ENCODE measurements around the gene MIEN1. TPM values are rescaled to one million over a fixed set of nuclear protein-coding genes. Genes with fewer than 3 reads are reported as not detected.

Gene MIEN1
- total and polyA plus RNA-seq, 2 of the 13 experiments (the other 11 are each of a cell fraction or from before 2014, with no cell fraction given): 40.6 to 56.6 TPM

DNA sequence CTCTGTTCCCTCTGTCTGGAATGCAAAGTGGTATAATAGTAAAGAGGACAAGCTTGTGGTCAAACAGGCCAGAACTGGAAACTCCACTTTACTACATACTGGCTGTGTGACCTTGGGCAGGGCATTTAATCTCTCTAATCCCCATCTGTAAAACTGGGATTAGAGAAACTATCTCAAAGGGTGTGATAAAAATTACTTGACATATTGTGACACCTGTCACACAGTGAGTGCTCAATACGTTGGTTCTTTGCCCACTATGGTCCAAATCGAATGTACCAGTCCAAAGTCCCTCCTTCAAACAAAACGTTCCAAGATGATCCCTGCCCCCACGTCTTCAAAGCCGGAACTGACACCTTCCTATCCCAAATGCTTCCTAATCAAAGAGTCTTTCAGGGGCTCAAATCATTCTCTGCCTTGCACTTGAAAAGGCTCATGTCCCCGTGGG lies 43.2 kb downstream of the MIEN1 start (continued):
- TF ChIP-seq, protein P1, sequence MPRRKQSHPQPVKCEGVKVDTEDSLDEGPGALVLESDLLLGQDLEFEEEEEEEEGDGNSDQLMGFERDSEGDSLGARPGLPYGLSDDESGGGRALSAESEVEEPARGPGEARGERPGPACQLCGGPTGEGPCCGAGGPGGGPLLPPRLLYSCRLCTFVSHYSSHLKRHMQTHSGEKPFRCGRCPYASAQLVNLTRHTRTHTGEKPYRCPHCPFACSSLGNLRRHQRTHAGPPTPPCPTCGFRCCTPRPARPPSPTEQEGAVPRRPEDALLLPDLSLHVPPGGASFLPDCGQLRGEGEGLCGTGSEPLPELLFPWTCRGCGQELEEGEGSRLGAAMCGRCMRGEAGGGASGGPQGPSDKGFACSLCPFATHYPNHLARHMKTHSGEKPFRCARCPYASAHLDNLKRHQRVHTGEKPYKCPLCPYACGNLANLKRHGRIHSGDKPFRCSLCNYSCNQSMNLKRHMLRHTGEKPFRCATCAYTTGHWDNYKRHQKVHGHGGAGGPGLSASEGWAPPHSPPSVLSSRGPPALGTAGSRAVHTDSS (CRISPR knock-in tag; conservative IDR thresholded peaks at IDR 0.05): no peak
- TF ChIP-seq, protein P2, sequence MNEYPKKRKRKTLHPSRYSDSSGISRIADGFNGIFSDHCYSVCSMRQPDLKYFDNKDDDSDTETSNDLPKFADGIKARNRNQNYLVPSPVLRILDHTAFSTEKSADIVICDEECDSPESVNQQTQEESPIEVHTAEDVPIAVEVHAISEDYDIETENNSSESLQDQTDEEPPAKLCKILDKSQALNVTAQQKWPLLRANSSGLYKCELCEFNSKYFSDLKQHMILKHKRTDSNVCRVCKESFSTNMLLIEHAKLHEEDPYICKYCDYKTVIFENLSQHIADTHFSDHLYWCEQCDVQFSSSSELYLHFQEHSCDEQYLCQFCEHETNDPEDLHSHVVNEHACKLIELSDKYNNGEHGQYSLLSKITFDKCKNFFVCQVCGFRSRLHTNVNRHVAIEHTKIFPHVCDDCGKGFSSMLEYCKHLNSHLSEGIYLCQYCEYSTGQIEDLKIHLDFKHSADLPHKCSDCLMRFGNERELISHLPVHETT (CRISPR knock-in tag; conservative IDR thresholded peaks at IDR 0.05): 0 out of 2 replicates have a peak, but pooled peaks have one; percentile 53
- no peak for TF ChIP-seq GABPB1 (CRISPR knock-in tag; IDR thresholded peaks at IDR 0.05)
- 0 out of 2 replicates have a peak, but pooled peaks have one; percentile 5 for TF ChIP-seq BHLHE40 (IDR thresholded peaks at IDR 0.05; ENCODE audit: low read length)
- no peak for TF ChIP-seq FOXA1 (IDR thresholded peaks at IDR 0.05)
- TF ChIP-seq FOXA1 (CRISPR knock-in tag; IDR thresholded peaks at IDR 0.05): peak; percentile 33; the same call in 1 of the 2 replicates
- TF ChIP-seq, protein P3, sequence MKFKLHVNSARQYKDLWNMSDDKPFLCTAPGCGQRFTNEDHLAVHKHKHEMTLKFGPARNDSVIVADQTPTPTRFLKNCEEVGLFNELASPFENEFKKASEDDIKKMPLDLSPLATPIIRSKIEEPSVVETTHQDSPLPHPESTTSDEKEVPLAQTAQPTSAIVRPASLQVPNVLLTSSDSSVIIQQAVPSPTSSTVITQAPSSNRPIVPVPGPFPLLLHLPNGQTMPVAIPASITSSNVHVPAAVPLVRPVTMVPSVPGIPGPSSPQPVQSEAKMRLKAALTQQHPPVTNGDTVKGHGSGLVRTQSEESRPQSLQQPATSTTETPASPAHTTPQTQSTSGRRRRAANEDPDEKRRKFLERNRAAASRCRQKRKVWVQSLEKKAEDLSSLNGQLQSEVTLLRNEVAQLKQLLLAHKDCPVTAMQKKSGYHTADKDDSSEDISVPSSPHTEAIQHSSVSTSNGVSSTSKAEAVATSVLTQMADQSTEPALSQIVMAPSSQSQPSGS (CRISPR knock-in tag; IDR thresholded peaks at IDR 0.05): 0 out of 2 replicates have a peak, but pooled peaks have one; percentile 31
- no peak for TF ChIP-seq NFYC (CRISPR knock-in tag; IDR thresholded peaks at IDR 0.05)
- TF ChIP-seq MEIS1 (CRISPR knock-in tag; IDR thresholded peaks at IDR 0.05; ENCODE audit: borderline replicate concordance): peak; percentile 3; the same call in 1 of the 2 replicates
- no peak for TF ChIP-seq TCF12 (IDR thresholded peaks at IDR 0.05)
- no peak for TF ChIP-seq TCF12 (CRISPR knock-in tag; IDR thresholded peaks at IDR 0.05)
- peak; percentile 71 for TF ChIP-seq TCF7 (IDR thresholded peaks at IDR 0.05; ENCODE audit: low read depth)
- no peak for TF ChIP-seq SOX6 (IDR thresholded peaks at IDR 0.05)
- TF ChIP-seq SOX6 (CRISPR knock-in tag; IDR thresholded peaks at IDR 0.05): peak; percentile 81
- TF ChIP-seq, protein P4, sequence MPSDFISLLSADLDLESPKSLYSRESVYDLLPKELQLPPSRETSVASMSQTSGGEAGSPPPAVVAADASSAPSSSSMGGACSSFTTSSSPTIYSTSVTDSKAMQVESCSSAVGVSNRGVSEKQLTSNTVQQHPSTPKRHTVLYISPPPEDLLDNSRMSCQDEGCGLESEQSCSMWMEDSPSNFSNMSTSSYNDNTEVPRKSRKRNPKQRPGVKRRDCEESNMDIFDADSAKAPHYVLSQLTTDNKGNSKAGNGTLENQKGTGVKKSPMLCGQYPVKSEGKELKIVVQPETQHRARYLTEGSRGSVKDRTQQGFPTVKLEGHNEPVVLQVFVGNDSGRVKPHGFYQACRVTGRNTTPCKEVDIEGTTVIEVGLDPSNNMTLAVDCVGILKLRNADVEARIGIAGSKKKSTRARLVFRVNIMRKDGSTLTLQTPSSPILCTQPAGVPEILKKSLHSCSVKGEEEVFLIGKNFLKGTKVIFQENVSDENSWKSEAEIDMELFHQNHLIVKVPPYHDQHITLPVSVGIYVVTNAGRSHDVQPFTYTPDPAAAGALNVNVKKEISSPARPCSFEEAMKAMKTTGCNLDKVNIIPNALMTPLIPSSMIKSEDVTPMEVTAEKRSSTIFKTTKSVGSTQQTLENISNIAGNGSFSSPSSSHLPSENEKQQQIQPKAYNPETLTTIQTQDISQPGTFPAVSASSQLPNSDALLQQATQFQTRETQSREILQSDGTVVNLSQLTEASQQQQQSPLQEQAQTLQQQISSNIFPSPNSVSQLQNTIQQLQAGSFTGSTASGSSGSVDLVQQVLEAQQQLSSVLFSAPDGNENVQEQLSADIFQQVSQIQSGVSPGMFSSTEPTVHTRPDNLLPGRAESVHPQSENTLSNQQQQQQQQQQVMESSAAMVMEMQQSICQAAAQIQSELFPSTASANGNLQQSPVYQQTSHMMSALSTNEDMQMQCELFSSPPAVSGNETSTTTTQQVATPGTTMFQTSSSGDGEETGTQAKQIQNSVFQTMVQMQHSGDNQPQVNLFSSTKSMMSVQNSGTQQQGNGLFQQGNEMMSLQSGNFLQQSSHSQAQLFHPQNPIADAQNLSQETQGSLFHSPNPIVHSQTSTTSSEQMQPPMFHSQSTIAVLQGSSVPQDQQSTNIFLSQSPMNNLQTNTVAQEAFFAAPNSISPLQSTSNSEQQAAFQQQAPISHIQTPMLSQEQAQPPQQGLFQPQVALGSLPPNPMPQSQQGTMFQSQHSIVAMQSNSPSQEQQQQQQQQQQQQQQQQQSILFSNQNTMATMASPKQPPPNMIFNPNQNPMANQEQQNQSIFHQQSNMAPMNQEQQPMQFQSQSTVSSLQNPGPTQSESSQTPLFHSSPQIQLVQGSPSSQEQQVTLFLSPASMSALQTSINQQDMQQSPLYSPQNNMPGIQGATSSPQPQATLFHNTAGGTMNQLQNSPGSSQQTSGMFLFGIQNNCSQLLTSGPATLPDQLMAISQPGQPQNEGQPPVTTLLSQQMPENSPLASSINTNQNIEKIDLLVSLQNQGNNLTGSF (CRISPR knock-in tag; IDR thresholded peaks at IDR 0.05): no peak
- TF ChIP-seq BCL6 (CRISPR knock-in tag; IDR thresholded peaks at IDR 0.05): peak; percentile 41; the same call in 1 of the 2 replicates
- TF ChIP-seq, protein P5, sequence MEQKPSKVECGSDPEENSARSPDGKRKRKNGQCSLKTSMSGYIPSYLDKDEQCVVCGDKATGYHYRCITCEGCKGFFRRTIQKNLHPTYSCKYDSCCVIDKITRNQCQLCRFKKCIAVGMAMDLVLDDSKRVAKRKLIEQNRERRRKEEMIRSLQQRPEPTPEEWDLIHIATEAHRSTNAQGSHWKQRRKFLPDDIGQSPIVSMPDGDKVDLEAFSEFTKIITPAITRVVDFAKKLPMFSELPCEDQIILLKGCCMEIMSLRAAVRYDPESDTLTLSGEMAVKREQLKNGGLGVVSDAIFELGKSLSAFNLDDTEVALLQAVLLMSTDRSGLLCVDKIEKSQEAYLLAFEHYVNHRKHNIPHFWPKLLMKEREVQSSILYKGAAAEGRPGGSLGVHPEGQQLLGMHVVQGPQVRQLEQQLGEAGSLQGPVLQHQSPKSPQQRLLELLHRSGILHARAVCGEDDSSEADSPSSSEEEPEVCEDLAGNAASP (CRISPR knock-in tag; IDR thresholded peaks at IDR 0.05; ENCODE audit: borderline replicate concordance): 0 out of 2 replicates have a peak, but pooled peaks have one; percentile 14
- no peak for TF ChIP-seq HMG20B (CRISPR knock-in tag; conservative IDR thresholded peaks at IDR 0.05)
- TF ChIP-seq ZNF788 (CRISPR knock-in tag; IDR thresholded peaks at IDR 0.05; ENCODE audit: borderline replicate concordance): no peak
- TF ChIP-seq ONECUT2 (CRISPR knock-in tag; IDR thresholded peaks at IDR 0.05): peak; percentile 81

Data from HepG2 (cell line).